ENCODE measurements around the gene ELF3.

DNA sequence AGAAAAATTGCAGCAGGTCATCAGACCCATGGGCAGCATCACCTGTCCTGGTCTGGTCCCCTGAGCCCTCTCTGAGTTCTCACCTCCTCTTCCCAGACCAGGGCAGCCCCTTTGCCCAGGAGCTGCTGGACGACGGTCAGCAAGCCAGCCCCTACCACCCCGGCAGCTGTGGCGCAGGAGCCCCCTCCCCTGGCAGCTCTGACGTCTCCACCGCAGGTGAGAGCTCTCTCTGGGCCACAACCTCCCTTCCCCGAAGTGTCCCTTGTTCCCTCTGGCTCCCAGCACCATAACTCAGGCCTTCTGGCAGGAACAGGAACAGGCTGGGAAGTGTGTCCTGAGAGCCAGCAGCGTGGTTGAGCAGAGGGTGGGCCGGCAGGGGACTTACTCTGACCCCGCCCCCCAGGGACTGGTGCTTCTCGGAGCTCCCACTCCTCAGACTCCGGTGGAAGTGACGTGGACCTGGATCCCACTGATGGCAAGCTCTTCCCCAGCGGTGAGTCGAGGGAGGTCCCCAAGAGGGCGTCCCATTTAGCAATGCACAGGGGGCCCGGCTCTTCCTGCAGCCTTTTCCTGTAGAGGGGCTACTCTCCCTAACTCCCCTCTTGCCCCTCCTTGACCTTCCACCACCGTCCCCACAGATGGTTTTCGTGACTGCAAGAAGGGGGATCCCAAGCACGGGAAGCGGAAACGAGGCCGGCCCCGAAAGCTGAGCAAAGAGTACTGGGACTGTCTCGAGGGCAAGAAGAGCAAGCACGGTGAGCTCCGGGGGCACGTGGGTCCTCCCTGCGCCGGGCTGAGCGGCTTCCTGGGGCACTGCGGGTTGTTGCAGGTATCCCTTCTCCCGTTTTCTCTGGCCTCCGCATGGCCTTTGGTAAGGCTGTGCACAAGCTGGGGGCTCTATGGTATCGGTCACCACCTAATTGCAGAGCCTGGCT lies 2.4 kb downstream of the ELF3 start:
- TF ChIP-seq CTCF (IDR thresholded peaks at IDR 0.05) (no peak), POLR2A (IDR thresholded peaks at IDR 0.05) (peak in 2 of 3 donors; percentile 18 to 30)

Measured in body of pancreas (tissue), 4 donors.